Umbilical cord (tissue), 2 donors: ENCODE results near the gene TMEM209. TPM values are rescaled to one million over a fixed set of nuclear protein-coding genes. Genes with fewer than 3 reads are reported as not detected.
A peak's percentile ranks its signal among the peaks of the same experiment; 100 is the strongest.
"Not testable (repeated sequence)": the region's sequence is repeated elsewhere in the genome, so short reads cannot be mapped to it uniquely, and the experiment has no call there.

ENCODE experiments used
- DNase-seq: peaks from one replicate; pipeline ENCODE4 v3.0.0-alpha.2; 2015; ENCODE audit warnings: low spot score
- total RNA-seq: library from RNA; depleted of rRNA; stranded (reverse); fragments of >200 nt; gene quantifications from one replicate; pipeline ENCODE4 v1.2.3, GENCODE V29; 2014; ENCODE audit warnings: low replicate concordance; ENCODE audit not compliant: insufficient read depth

TMEM209 gene
- total RNA-seq, 1 donor from 2014 or later, result 23.1 TPM

GRCh38 chr7:130174237-130174959, 30.8 kb downstream of the TMEM209 start:
- no peak for DNase-seq

GRCh38 chr7:130162196-130162595, 43.0 kb downstream of the TMEM209 start:
- DNase-seq, result no peak

- no peak for DNase-seq
Observed at GRCh38 chr7:130160455-130160854, 44.8 kb downstream of the TMEM209 start.

- no peak for DNase-seq
Observed at GRCh38 chr7:130160023-130160422, 45.2 kb downstream of the TMEM209 start.

GRCh38 chr7:130157700-130158099, 47.5 kb downstream of the TMEM209 start:
- no peak for DNase-seq

GRCh38 chr7:130156140-130156539, 49.1 kb downstream of the TMEM209 start:
- DNase-seq, result no peak

- no peak for DNase-seq
Observed at GRCh38 chr7:130154501-130155317, 50.5 kb downstream of the TMEM209 start.

- no peak for DNase-seq
Observed at GRCh38 chr7:130154131-130154500, 51.1 kb downstream of the TMEM209 start.

GRCh38 chr7:130153211-130153908, 51.8 kb downstream of the TMEM209 start:
- DNase-seq, result no peak

GRCh38 chr7:130152493-130153210, 52.6 kb downstream of the TMEM209 start:
- peak; percentile 88 for DNase-seq

GRCh38 chr7:130151591-130152492, 53.4 kb downstream of the TMEM209 start:
- no peak for DNase-seq

- no peak for DNase-seq
Observed at GRCh38 chr7:130150587-130150986, 54.6 kb downstream of the TMEM209 start.

- peak; percentile 51 for DNase-seq
Observed at GRCh38 chr7:130149281-130150139, 55.7 kb downstream of the TMEM209 start.

GRCh38 chr7:130148561-130148960, 56.6 kb downstream of the TMEM209 start:
- DNase-seq, result no peak

GRCh38 chr7:130147710-130148325, 57.4 kb downstream of the TMEM209 start:
- DNase-seq, result no peak

GRCh38 chr7:130146693-130147405, 58.4 kb downstream of the TMEM209 start:
- no peak for DNase-seq

- not testable (repeated sequence) for DNase-seq
Observed at GRCh38 chr7:130146142-130146541, 59.1 kb downstream of the TMEM209 start.

GRCh38 chr7:130145424-130146100, 59.6 kb downstream of the TMEM209 start:
- DNase-seq, result no peak
